Measurements from ENCODE around the gene CCL11.

DNA sequence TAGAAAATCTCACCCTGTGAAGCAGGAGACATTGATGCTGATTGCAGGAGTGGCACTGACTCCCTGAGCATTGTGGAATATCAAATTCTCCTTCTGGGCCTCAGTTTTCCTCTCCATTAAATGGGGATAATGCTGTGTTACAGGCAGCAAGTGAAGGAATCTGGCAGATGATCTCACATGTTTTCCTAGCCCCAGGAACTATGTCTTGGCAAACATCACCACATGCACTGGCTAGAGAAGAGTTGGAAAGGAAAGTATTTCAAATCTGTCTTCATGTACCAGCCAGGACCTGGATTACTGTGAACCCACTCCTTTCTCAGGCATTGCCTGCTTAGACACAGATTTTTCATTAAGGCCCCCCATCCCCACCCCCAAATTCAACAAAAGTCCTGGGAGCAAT is 20.1 kb downstream of the CCL11 start:
- TF ChIP-seq, protein P1, sequence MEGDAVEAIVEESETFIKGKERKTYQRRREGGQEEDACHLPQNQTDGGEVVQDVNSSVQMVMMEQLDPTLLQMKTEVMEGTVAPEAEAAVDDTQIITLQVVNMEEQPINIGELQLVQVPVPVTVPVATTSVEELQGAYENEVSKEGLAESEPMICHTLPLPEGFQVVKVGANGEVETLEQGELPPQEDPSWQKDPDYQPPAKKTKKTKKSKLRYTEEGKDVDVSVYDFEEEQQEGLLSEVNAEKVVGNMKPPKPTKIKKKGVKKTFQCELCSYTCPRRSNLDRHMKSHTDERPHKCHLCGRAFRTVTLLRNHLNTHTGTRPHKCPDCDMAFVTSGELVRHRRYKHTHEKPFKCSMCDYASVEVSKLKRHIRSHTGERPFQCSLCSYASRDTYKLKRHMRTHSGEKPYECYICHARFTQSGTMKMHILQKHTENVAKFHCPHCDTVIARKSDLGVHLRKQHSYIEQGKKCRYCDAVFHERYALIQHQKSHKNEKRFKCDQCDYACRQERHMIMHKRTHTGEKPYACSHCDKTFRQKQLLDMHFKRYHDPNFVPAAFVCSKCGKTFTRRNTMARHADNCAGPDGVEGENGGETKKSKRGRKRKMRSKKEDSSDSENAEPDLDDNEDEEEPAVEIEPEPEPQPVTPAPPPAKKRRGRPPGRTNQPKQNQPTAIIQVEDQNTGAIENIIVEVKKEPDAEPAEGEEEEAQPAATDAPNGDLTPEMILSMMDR (CRISPR knock-in tag; IDR thresholded peaks at IDR 0.05): no peak
- no peak for TF ChIP-seq ZNF274 (CRISPR knock-in tag; IDR thresholded peaks at IDR 0.05)
- TF ChIP-seq ZNF451 (CRISPR knock-in tag; IDR thresholded peaks at IDR 0.05): no peak
